DMS79 (cell line): ENCODE measurements around the gene LRRC26.

Experiments
- DNase-seq: peaks from one replicate; lab custom pipeline; 2025; lab: John Stamatoyannopoulos, UW

Gene LRRC26

GRCh38 chr9:137169896-137170358, at the start of gene LRRC26:
Gene LRRC26 (minus strand): TSS chr9:137170051. CDS start chr9:137169943, 108 bp downstream.
- DNase-seq = no peak

GRCh38 chr9:137218754-137219271, 49.0 kb upstream of the LRRC26 start:
- no peak for DNase-seq

- no peak for DNase-seq
These were observed 48.4 kb upstream of the LRRC26 start for GRCh38 chr9:137218212-137218753.

GRCh38 chr9:137217276-137218211, 47.7 kb upstream of the LRRC26 start:
- no peak for DNase-seq

- no peak for DNase-seq
These were observed 46.5 kb upstream of the LRRC26 start for GRCh38 chr9:137216188-137216965.

GRCh38 chr9:137215196-137215986, 45.5 kb upstream of the LRRC26 start:
- DNase-seq = no peak

GRCh38 chr9:137214620-137215019, 44.8 kb upstream of the LRRC26 start:
- DNase-seq = no peak

GRCh38 chr9:137213160-137214060, 43.6 kb upstream of the LRRC26 start:
- no peak for DNase-seq

GRCh38 chr9:137212520-137212919, 42.7 kb upstream of the LRRC26 start:
- no peak for DNase-seq

GRCh38 chr9:137211532-137211931, 41.7 kb upstream of the LRRC26 start:
- no peak for DNase-seq

- DNase-seq = no peak
These were observed 36.8 kb upstream of the LRRC26 start for GRCh38 chr9:137206602-137207001.

GRCh38 chr9:137205126-137206069, 35.5 kb upstream of the LRRC26 start, which contains the start of the genes NDOR1 and TMEM203:
Gene NDOR1 (plus strand): TSS chr9:137205700. CDS start chr9:137205778, 78 bp downstream.
Gene TMEM203 (minus strand): TSS chr9:137205648. CDS start chr9:137205414, 234 bp downstream.
- DNase-seq = peak; percentile 69

- DNase-seq = no peak
These were observed 34.9 kb upstream of the LRRC26 start for GRCh38 chr9:137204731-137205125.

GRCh38 chr9:137202966-137203365, 33.1 kb upstream of the LRRC26 start:
- DNase-seq = no peak

- DNase-seq = no peak
These were observed 31.5 kb upstream of the LRRC26 start for GRCh38 chr9:137201205-137201868.

GRCh38 chr9:137200311-137201204, 30.7 kb upstream of the LRRC26 start, which contains the start of gene TPRN:
Gene TPRN (minus strand): TSS chr9:137200741. CDS start chr9:137200711, 30 bp downstream.
- DNase-seq = peak; percentile 99

- DNase-seq = no peak
These were observed 29.7 kb upstream of the LRRC26 start for GRCh38 chr9:137199411-137200121.
